Anterior cingulate cortex (tissue), 58 donors: ENCODE data around the gene ARHGAP6.

Experiments
- DNase-seq, 58 donors: peaks; one replicate each; lab custom pipeline; 2025; lab: John Stamatoyannopoulos, UW

ARHGAP6 gene

DNA sequence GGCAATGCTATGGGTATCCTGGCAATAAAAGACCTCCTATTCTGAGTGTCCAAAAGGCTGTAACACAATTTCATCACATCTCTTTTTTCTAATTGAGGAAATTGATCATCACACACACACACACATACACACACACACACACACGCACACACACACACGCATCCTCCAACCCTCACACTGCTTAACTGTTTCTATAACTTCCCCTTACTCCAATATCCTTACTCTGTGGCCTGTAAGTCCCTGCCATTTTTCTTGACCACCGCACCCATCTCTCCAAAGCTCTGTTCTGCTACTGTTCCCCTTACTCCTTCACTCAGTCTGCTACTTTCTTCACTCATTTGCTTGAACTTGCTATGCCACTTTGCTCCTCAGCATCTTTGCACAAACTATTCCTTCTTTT lies 256.9 kb downstream of the ARHGAP6 start:
- DNase-seq: no peak

DNA sequence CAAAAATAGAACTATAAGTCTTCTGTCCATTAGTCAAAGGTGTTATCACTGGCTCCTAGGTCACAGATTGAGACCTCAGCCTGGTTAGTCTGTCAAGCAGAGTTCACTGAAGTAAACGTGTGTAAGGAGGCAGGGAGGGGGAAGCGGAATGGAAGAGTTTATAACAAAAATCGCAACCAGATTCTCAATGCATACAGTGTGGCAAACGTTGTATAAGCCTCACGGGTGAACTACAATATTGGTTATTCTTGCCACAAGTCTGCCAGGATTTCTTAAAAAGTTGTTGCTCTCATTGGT lies 257.7 kb downstream of the ARHGAP6 start:
- DNase-seq: no peak

DNA sequence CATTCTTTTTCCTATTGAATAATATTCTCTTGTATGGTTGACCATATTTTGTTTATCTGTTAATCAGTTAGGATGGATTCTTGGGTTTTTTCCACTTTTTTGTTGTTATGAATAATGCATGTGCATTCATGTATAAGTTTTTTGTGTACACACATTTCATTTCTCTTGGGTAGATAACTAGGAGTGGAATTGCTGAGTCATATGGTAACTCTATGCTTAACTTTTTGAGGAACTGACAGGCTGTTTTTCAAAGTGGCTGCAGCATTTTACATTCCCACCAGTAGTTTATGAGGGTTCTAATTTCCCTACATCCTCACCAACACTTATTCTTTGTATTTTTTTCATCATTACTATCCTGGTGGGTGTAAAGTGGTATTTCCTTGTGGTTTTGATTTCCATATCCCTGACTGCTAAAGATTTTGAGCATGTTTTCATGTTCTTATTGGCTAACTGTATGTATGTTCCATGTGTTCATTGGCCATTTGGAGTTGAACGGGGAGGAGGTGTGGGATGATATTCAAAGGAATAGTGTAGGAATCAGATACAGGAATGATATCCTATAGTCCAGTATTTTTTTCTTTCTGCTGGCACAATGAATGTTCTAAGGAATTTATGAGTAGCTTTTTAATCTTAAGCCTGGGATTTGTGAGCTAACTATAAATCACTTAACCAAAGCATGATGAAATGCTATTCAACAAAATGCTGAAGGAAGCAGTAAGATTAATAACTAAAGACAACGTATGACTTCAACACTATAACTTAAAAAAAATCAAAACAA lies 258.2 kb downstream of the ARHGAP6 start:
- DNase-seq: no peak

DNA sequence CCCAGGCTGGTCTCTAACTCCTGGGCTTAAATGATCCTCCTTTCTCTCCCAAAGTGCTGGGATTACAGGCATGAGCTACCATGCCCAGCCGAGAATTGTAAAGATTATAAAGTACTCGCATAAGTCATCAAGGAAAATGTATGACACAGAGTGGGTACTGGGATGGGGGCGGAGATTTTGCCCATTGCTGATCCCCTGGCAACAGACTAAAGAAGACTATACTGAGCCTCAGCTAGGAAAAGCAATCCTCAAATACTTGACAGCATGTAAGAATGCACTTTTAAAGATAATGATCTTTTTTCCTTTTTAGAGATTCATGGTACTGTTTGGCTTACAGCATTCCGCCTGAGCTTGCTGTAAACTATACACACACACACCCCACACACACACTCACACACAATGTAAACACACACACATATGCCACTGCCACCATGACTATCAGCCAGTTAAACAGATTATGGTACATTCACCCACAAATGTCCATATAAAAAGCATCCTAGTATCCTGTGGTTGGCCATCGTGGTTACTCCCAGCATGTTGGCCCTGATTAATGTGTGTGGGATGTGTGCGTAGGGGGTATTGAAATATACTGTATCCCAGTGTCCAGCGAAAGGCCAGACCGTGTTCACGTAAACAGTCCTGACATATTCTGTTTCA lies 259.5 kb downstream of the ARHGAP6 start:
- DNase-seq: no peak

DNA sequence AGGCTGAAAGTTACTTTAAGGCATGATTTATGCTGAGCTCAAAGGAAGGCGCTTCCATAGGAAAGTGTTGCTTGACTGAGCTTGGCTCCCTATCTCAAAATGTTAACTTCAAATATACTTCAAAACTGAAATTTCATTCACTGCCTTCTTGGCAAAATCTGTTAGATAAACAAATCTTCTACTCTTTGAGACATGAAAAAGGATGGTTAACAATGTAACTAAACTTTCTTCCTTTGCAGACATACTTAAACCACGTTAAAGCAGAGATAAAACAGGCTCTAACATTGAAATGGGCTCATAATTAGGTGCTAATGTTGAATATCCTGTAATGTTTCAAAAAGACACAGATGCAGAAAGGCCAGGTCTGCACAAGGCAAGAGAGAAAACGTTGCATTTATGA lies 262.1 kb downstream of the ARHGAP6 start:
- no peak for DNase-seq

DNA sequence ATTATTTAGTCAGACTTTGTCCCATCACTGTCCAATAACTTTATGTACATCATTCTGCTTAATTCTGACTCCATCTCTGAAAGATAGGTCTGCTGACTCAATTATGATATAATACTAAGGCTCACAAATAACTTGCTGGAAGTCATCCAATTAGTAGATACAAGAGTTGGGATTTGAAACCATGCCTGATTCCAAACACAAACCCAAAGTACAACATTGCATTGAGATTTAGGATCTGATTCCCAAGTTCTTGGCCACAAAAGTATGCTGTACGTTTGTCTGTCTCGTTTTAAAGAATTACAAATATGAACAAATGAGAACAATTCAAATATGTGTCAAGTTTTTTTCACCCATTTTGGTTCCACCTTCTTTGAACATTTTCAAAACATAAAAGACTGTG lies 263.8 kb downstream of the ARHGAP6 start:
- DNase-seq: no peak

DNA sequence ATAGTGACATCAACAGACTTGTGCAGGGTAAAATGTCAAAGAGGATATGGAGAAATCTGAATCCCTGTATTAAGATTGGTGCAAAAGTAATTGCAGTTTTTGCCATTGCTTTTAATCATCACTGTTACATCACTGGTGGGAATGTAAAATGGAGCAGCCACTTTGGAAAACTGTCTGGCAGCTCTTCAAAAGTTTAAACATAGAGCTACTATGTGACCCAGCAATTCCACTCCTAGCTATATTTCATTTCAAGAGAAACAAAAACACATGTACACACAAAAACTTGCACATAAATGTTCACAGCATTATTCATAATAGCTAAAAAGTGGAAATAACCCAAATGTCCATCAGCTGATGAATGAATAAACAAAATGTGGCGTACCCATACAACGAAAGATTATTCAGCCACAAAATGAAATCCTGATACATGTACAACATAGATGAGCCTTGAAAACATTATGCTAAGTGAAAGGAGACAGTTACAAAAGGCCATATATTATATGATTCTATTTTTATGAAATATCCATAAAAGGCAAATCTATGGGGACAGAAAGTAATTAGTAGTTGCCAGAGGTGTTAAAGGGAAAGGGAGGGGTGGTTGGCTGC lies 266.1 kb downstream of the ARHGAP6 start:
- no peak for DNase-seq

DNA sequence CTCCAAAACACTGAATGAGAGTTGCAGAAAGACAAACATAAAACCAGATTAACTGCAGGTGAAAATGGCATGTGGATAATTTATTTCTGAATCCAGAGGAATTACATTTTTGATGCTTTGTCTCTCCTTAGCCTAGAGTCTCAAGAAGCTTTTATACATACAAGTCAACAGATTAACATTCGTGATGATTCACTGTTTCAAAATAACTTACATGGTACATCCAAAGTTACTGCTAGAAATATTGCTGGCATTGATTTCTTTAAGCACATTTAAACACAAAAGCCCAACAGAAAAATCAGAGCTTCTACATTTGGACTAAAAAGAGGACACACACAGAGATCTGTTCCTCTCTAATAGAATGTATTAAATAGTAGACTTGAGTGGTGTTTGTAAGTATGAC lies 266.9 kb downstream of the ARHGAP6 start:
- DNase-seq: no peak

DNA sequence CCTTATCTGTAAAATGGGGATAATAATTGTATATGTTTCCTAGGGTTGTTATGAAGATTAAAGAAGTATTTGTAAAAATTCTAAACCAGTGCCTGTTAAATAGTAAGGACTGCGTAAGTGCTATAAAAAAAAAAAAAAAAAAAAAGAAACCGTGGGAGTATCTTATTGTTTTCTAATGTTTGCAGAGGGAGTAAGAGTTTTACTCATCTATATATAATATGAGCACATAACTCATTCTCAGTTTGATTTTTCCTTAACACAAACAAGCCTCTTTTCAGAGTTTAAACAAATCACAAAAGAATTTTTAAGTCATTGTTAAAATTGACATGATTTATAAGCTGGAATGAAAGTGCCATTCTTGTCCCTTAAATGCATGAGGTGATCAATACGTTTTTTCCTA lies 267.6 kb downstream of the ARHGAP6 start:
- no peak for DNase-seq

DNA sequence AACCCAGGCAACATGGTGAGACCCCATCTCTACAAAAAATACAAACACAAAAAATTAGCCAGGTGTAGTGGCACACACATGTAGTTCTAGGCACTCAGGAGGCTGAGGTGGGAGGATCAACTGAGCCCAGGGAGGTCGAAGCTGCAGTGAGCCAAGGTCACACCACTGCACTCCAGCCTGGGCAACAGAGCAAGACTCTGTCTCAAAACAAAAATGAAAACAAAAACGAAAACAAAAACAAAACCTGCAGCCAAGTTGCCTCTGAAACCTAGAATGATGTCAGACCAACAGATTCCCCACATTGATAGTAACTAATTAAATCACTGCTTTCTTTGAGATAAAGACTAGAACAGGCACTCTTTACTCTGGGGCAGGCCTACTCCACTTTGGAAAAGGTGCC lies 268.0 kb downstream of the ARHGAP6 start:
- DNase-seq: no peak

DNA sequence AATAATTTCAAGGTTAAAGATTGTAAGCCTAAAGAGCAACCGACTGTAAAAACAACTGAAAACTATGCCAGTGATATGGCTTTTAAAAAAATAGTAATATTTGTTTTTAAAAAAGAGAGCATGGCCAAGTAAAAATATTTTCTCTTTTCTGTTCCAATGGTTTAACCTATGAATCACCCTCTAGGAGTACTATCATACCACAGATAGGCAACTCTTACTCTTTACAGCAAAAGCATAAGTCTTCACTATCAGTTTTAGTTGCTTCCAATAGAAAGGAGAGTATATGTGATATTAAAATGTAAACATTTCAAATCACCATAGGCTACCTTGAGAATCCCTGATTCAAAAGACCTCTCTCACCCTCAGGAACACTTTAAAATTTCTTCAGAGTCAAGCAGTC lies 269.9 kb downstream of the ARHGAP6 start:
- DNase-seq: no peak

DNA sequence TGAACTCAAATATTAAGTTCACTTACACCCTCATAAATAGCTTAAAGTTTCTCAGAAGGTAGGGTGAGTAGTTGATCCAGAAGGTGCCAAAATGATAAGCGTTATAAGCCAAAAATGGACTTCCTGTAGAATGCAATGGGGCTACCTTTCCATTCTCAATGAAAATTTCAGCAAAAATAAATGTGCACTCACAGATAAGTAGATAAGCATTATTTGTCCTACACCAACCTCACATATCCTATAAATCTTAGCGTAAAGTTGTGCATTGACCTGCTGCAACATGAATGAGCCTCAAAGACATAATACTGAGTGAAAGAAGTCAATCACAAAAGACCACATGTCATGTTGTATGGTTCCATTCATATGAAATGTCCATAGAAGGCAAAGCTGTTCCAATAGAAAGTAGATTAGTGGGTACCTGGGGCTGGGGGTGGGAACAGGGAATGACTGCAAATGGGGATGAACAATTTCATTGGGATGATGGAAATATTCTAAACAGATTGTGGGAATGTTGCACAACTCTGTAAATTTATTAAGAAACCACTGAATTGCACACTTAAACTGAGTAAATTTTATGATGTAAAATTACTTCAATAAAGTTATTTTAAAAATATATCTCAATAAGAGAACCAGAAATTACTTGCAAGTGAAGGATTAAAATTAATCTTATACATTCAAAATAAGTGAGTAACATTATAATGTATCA lies 271.6 kb downstream of the ARHGAP6 start:
- no peak for DNase-seq

DNA sequence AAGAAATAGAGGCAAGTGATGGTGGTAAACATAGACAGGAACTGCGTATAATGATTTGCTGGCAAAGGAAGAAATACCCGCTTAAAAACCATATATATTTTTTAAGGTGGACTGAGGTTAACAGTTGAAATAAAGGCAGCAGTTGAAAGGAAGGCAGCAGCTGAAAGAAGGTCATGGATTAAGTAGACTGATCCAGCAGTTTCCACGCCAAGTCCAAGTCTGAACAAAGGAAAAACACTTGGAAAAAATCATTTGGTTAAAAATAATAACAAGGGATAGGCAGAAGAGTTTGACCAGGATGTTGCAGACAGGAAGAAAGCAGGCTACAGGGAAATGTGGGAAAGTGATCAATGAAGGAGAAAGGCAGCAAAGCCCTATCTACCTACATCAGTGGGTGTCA lies 278.9 kb downstream of the ARHGAP6 start:
- no peak for DNase-seq

DNA sequence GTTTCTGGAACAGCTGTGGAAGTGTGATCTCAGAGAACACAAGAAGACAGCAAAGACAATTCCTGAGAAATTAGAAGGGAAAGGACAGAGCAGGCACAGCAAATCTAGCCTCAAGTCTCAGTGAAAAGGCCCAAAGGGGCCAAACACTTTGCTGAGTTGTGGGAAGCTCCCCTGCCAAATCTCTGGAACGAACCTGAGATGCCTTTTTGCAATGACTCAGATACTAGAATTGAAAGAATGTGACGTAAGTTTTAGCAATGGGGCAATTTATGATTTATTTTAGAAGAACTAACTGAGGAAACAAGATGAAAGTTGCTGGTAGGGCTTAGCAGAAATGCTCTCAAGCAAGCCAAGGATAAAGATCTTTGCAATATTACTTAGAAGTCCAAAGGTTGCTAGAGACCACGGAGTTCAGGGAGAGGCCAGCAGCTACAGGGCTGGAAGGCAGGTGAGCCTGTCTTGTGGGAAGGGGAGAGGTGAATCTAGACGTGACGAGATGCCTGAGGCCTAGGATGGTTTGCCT lies 279.7 kb downstream of the ARHGAP6 start:
- DNase-seq: no peak

DNA sequence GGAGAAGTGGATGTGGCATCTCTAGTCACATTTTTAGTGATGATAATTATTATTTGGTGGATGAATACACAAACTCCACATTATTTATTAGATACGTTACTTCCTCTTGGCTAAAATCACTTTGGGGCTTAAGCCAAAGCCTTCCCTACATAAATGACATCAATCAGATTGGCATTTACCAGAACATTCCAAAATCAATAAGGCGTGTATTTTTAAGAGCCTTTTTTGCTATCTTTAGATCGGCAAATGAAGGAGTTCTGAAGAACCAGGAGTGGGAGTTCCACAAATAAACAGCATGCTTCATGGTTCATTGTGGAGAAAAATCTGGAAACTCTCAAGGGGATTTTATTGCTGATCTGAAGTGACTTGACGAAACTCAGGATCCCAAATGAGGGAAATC lies 282.8 kb downstream of the ARHGAP6 start:
- DNase-seq: no peak

DNA sequence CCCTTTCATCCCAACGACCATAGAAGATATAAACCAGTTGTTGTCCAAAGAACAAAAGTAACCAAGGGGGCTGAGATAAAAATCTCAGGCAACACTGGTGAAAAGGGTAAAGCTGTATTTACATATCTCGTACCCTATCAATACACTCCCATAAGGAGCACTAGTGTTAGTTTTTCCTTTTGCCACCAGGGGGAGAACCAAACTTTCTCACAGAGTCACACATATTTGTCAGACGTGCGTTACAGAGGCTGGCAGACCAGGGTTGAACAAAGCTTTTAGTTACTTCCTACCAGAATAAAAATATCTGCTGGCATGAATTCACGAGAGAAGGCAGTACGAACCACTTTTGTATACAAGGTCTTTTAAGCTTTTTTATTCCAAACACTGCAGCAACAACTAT lies 284.3 kb downstream of the ARHGAP6 start:
- peak in 10 of 58 donors; percentile 0 to 36 (median 5) for DNase-seq

DNA sequence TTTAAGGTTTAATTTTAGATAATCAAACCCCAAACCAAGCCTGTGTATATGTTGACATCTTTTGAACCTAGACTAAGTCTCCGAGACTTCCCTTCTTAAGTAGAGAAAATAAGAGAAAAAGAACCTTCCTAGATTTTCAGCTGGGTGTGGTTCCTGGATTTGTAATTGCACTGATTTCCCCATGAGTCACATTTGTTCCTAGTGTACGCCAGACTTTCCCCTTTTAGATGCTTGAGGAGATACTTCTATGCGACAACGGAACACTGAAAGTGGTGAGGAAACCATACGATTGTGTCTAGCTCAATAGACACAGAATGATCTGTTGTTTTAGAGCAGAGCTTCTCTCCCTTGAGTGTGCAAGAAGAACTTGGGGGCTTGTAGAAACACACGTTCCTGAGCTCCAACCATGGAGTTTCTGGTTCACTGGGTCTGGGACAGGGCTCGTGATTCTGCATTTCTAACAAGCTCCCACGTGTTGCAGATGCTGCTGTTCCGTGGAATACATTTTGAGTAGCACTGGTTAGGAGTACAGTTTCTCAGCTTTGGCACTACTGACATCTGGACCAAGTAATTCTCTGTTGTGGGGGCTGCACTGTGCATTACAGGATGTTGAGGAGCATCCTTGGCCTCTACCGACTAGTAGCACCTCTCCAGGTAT lies 285.4 kb downstream of the ARHGAP6 start:
- DNase-seq: peak in 1 of 58 donors; percentile 6

DNA sequence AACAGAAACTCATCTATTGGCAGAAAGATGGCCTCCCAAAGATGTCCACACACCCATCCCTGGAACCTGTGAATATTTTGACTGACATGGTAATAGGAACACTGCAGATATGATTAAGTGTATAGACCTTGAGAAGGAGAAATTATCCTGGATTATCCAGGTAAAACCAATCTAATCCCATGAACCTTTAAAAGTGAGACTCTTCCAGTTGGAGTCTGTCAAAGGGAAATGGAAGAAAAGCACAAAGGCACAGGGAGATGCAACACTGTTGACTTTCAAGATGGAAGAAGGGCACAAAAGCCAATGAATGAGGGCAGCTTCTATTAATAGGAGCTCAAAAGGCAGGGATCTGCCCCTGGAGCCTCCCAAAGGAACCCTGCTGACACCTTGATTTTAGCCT lies 289.6 kb downstream of the ARHGAP6 start:
- no peak for DNase-seq

DNA sequence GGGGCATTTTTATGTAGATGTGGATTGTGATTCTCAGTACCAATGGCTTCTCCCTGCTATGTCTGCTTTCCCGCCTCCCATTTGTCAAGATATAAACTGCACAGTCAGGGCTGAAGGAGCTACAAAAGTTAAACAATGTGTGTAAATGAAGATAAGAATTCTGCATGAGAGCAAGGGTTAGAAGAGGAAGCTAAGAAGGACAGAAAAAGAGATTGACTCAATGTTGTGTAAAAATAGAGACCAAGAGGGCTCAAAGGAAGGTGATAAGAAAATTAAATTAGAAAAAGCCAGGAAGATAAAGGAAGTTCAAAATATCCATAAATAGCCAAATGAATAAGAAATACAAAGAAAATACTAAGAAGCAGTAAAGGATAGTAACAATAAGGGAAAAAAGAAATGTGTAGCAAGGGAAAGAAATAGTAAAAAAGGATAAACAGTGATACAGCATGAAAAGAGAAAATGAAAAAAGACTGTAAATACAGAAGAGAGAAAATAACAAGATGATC lies 290.1 kb downstream of the ARHGAP6 start:
- no peak for DNase-seq

DNA sequence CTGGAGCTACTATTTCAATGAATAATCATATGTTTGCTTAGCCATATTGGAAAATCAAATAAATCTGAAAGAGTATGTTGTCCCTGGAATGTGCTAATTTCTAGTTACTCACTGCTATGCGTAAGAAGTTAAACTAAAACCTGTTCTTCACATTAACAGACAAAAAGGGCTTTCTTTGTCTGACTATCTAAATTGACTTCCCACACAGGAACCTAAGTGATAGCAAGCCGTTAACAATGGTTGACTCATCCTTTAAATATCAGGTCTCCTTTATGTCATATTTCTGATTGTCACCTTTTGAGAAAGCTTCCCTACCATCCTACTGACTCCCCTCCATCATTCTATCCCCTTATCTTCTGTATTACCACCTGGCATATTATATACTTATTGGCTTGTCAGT lies 291.1 kb downstream of the ARHGAP6 start:
- no peak for DNase-seq

DNA sequence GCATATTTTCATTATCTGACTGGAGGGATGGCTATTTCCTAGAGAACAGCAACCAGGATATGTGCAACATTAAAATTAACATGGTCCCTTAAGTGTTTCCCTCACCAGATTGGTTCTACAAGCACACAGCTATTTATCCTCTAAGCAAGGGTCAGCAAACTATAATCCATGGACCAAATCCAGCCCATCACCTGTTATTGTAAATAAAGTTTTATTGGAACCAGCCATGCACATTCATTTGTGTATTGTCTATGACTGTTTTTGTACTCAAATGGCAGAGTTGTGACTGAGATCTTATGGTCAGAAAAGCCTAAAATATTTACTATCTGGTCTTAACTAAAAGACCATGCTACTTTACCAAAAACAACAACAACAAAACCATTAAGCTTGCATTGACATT lies 294.6 kb downstream of the ARHGAP6 start:
- no peak for DNase-seq
